GM12801 (cell line): ENCODE measurements around the gene E2F1.

ENCODE experiments used
- CTCF ChIP-seq: IDR thresholded peaks from one replicate; pipeline ENCODE4 v1.5.1; 2011; ENCODE audit warnings: control low read depth; ENCODE audit not compliant: insufficient read length; ENCODE audit errors: extremely low read depth

Gene E2F1

GRCh38 chr20:33647603-33648395, 38.4 kb downstream of the E2F1 start:
- TF ChIP-seq CTCF, result no peak

- TF ChIP-seq CTCF, result no peak
Observed at GRCh38 chr20:33646191-33646590, 40.0 kb downstream of the E2F1 start.

DNA sequence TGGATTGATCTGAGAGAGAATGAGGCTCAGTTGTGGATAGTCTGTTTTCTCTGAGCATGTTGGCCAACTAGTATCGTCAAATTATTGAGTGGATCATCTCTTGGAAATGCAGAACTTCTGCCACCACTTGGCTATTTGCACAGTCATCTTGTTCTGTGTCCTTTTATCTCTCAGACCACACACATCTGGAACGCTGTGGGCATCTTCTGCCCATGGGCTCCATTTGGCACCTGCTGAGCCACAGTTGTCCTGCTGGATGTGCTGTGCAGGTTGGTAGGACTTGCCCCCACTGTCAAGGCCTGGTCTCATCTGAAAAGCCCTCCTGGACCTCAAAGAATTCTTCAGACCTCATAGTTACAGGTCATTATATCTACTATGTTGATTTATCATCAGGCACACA, 40.8 kb downstream of the E2F1 start:
- no peak for TF ChIP-seq CTCF

- no peak for TF ChIP-seq CTCF
Observed at GRCh38 chr20:33645072-33645358, 41.2 kb downstream of the E2F1 start.

- TF ChIP-seq CTCF, result no peak
Observed at GRCh38 chr20:33644313-33645071, 41.7 kb downstream of the E2F1 start.

- no peak for TF ChIP-seq CTCF
Observed at GRCh38 chr20:33640287-33640686, 45.9 kb downstream of the E2F1 start.

- no peak for TF ChIP-seq CTCF
Observed at GRCh38 chr20:33636776-33637175, 49.4 kb downstream of the E2F1 start.
